ENCODE results near the gene LRRC59. TPM values are rescaled to one million over a fixed set of nuclear protein-coding genes. Genes with fewer than 3 reads are reported as not detected.
"Not testable (repeated sequence)": the region's sequence is repeated elsewhere in the genome, so short reads cannot be mapped to it uniquely, and the experiment has no call there.

The LRRC59 gene
- total RNA-seq, 1 donor from 2014 or later, result 68.2 TPM

DNA sequence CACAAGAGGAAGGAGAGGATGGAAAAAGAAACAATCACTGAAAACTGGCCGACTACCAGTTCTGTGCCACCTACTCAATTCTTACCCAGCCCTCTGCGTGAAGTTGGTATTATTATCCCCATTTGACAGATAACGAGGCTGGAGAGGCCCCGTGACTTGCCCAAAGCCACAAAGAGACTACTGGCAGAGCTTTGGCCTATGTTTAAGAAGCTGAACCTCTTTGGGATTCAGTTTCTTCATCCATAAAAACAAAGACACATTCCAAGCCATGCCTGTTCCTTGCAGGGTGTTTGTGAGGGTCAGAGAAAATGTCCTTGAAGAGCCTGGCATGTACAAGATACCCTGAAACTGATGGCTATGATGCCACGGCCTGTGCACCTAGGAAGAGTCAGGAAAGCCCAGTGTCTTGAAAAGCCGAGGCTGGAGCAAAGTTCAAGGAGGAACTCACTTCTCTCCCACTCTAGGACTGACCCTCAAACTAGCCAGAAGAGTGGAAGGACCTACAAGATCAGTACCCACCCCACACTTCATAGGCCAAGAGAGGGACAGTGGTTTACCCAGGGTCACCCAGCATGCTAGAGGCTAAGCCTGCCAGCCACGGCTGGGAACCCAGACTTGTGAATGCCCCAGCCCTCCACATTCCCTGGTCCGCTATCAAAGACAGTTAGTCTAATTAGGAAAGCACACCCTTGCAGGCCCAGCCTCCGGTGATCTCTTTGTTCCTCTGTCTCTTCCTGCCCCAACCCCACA lies 27.1 kb upstream of the LRRC59 start:
- ATAC-seq, result no peak

DNA sequence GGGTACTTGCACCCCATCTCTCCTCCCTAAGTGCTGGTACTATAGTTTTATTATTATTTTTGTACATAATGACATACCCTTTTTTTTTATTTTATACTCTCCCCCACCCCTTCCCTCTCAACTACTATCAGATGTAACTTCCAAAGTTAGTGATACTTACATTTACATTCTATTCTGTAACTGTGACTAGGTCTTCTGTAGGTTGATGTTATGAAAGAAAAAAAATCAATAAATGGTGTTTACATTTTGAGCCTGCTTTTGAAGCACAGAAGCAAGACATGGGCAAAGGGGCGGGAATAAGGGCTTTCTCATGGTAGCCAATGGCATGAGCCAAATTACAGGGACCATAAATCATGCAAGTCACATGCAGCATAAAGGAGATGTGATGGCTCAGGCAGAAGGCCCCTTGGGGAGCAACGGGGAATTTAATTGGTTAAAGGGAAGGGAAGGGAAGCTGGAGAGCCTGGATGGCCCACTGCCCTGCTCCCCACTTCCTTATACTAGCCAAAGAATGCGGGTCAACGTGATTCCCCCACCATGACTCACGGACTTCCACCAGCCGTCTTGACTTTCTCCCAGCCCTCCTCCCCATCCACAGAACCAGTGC lies 26.3 kb upstream of the LRRC59 start:
- ATAC-seq, result peak; percentile 24

DNA sequence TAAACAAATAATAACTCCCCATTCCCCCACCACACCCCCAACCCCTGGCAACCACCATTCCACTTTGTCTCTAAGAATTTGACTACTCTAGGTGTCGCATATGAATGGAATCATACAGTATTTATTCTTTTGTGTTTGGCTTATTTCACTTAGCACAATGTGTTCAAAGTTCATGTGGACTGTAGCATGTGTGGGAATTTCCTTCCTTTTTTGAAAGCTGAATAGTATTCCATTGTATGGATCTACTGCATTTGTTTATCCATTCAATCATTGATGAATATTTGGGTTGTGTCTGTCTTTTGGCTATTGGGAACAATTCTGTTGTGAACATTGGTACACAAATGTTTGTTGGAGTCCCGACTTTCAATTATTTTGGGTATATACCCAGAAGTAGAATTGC lies 25.4 kb upstream of the LRRC59 start:
- no peak for ATAC-seq

DNA sequence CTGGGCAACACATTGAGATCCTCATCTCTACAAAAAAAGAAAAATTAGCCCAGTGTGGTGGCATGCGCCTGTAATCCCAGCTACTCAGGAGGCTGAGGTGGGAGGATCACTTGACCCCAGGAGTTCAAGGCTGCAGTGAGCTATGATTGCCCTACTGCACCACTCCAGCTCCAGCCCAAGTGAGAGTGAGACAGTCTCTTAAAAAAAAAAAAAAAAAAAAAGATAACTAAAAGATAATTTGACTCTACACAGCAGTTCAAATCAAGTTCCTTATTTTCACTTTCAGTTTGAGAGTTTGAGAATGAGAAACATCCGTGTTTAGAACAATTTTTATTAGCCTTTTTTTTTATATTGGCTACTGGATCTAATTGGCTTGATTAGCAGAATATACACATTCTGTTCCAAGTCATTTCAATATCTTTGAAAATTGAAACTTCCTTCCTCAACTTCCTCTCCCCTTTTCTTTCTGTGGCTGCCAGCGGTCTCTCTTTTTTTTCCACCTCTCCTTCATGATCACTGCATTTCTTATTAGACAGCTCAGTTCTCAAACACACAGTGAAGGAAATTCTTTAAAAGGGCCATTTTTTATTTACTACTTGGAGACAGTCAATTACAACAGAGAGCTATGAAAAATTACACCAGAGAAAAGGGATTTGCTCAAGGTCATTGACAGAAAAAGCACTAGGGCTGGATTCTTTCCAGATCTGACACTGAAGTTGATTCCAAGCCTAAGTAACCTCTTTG lies 24.2 kb upstream of the LRRC59 start:
- ATAC-seq, result no peak

DNA sequence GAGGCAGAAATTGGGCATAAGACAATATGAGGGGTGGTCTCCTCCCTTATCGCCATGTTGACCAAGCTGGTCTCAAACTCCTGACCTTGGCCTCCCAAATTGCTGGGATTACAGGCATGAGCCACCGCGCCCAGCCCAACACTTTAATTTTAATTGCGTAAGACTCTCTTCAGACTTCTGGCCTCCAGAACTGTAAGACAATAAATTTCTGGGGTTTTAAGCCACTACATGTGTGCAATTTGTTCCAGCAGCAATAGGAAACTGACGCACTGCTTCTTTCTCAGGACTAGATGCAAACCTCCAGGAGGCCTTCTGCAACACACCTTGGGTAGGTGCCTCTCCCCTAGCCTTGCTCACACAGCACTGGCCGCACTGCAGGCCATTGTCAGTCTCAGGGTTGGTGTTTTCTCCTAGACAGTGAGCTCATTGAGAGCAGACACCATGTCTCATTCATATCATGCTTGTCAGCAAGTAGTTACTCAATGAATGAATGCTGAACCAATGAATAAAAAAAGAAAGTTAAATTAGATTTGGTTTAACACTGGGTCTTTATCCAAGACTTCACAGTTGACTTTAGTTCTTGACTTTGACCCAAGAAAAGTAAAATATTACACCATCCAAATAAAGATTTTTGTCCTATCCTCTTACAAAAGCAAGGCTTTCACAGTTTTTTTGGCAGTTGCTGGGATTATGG lies 23.2 kb upstream of the LRRC59 start:
- peak; percentile 25 for ATAC-seq

DNA sequence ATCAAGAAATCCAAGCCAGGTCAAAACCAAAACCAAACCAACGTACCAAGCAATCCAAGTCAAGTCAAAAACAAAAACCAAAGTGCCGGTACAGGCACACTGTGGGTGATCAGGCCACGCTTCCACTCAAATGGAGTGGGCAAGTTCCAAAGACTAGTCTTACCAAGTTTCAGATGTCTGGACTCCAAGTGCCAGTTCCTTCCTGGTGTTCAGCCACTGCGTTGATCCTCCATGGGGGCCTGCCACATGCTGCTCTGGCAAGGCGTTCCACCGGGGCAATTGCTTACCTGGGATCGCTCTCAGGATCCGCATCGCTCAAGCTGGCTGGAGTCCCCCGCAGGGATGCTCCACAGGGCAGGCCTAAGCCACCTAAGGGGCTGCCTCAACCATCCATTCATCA lies 22.3 kb upstream of the LRRC59 start:
- not testable (repeated sequence) for ATAC-seq

DNA sequence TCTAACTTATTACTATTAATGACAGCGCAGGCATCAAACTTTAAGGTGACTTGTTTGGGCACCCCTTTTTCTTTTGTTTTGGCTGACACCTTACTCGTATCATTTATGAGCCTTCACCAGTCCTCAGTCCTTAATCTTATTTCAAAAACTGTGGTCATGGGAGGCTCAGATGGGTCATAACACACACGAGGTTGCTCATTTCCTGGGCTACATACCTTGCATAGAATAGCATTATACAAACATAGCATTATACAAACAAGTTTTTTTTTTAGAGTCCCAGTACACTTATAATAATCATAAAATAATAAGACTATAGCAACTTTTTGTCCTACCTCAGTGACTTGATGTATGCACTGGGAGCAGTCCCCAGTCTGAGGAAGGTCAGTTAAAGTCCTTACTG lies 17.5 kb upstream of the LRRC59 start:
- ATAC-seq, result no peak

DNA sequence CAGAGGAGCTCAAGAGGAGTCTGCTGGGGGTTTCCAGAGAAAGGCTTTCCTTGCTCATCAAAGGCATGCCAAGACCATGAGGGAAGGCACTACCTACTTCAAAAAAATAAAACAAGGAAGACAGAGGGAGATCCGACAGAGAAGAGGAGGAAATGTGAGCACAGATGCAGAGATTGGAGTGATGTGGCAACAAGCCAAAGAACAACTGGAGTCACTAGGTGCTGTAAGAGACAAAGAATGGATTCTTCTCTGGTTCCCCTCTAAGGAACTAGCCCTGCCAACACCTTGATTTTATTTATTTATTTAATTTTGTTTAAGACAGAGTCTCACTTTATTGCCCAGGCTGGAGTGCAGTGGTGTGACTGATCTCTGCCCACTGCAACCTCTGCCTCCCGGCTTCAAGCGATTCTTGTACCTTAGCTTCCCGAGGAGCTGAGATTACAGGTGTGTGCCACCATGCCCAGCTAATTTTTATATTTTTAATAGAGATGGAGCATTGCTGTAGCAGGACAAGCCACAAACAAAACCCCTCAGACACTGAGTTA lies 14.9 kb upstream of the LRRC59 start:
- no peak for ATAC-seq

DNA sequence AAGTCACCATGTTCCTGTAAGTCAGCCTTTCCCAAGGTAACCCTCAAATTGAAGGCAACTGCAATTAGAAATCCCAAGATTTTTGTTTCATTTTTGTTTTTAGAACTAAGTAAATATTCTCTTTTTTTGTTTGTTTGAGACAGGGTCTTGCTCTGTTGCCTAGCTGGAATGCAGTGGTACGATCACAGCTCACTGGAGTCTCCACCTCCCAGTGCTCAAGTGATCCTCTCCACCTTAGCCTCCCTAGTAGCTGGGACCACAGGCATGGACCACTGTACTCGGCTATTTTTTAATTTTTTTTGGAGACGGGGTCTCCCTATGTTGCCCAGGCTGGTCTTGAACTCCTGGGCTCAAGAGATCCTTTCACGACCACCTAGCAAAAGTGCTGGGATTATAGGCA lies 10.6 kb upstream of the LRRC59 start:
- no peak for ATAC-seq

DNA sequence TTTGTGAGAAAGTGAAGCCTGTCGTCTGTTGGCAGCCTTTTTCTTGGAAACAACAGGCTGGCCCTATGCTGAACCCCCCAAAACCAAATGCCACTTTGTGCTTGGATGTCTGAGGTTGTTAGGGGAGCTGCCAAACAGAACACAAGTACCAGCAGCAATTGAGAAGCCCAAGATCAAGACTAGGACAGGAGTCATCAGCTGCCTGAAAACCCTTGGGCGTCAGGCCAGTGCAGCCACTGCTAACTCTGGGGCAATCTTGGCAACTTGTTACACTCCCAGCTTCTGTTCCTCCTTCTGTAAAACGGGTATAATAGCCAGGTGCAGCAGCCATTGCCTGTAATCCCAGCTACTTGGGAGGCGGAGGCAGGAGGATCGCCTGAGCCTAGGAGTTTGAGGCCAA lies 9.3 kb upstream of the LRRC59 start:
- no peak for ATAC-seq

DNA sequence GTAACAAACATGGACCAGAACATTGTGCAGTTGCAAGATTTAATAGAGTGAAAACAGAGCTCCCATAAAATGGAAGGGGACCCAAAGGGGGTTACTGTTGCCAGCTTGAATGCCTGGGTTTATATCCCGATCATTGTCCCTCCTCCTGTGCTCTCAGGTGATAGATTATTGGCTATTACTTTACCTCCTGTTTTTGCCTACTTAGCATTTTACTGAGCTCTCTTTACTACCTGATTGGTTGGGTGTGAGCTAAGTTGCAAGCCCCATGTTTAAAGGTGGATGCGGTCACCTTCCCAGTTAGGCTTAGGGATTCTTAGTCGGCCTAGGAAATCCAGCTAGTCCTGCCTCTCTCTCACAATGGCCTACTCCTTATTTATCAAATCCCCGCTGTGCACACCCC lies 8.0 kb upstream of the LRRC59 start:
- not testable (repeated sequence) for ATAC-seq

DNA sequence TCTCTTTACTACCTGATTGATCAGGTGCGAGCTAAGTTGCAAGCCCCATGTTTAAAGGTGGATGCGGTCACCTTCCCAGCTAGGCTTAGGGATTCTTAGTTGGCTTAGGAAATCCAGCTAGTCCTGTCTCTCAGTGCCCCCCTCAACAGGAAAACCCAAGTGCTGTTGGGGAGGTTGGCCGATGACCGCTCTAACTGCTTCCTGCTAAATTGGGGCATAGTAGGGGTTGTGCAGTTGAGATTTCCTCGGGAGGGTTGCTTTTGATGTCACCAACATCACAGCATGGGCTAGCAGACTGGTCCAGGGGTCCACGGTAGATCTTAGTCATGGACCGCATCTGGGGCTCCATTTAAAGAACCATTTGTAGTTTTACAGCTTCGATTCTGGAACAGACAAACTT lies 2.3 kb upstream of the LRRC59 start:
- not testable (repeated sequence) for ATAC-seq

DNA sequence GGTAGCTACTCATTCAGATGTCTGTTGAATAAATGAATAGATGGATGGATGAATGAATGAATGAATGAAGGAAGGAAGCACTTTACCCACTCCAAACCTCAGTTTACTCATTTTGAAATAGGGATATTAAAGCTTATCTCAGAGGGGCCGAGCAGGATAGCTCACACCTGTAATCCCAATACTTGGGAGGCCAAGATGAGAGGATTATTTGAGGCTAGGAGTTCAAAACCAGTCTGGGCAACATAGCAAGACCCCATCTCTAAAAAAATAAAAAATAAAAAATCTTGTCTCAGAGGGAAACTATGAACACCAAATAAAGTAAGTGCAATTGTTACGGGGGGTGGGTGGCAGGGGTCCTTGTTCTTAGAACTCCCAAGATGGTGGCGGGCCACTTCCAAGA lies 1.3 kb upstream of the LRRC59 start:
- not testable (repeated sequence) for ATAC-seq

DNA sequence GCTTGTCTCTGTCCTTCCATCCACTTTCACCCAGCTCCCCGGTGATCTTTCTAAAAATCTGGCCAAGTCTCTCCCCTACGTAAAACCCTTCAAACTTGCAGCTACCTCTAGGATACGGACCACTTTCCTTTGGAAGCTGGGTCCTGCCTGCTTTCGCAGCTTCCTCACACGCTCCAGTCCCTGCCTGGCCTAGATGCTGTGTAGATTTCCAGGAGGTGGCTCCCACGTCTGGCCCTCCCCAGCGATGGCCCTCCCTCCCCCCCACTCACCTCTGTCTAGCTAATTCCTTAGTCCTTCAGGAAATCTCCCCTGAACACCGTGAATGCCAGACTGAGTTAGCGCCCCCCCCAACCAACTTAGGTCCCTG lies 579 bp upstream of the LRRC59 start:
- no peak for ATAC-seq

DNA sequence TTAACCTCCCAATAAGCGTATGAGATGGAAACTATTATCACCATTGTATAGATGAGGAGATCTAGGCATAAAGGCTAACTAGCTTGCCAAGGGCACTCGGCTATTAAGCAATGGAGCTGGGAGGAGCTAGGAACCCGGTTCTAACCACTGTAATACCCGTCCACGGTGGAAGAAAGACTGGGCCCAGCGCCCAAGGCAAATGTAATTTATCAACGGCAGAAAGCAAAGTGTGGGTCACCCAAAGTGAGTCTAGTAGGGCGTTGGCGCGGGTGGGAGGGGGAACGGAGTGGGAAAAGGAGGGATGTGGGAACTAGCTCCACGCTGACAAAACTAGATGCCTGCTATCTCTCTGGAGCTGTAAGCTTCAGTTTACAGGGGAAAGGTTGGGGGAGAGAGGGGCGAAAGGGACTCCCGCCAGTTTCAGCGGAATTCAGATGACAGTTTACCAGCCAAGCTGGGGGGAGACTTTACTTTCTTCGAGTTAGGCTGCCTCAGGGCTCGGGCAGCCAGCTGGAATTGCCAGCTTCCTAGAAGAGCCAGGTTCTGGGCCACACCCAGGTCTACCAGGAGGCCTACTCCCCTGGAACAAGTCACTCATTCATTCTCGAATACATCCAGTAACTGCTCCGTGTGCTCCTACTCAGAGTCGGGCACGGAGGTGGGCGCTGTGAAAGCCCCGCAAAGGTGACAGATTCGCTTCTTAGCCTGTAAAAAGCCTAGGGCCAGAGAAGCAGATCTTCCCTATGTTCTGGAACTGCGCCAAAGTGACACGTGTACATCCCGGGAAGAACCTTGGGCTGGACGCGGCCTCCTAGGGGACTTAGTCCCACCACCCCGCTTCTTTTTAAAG lies 837 bp downstream of the LRRC59 start:
- ATAC-seq, result peak; percentile 83

DNA sequence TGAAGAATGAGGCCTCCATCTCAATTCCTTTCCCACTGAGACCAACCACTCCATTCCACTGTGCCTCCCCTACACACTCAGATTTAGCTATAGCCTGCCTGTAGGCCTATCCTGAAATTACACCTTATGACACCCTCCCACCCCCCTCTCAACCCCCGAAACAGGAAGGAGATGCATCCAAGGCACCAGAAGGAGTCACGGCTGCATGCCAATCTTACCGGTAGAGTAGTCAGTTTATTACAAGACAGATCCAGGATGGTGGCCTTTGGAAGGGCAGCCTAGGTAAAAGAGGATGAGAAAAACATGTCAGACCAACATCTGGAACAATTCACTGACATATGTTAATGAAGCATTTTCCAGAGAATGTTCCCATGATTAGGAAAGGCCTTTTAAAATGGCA lies 2.6 kb downstream of the LRRC59 start:
- ATAC-seq, result no peak

DNA sequence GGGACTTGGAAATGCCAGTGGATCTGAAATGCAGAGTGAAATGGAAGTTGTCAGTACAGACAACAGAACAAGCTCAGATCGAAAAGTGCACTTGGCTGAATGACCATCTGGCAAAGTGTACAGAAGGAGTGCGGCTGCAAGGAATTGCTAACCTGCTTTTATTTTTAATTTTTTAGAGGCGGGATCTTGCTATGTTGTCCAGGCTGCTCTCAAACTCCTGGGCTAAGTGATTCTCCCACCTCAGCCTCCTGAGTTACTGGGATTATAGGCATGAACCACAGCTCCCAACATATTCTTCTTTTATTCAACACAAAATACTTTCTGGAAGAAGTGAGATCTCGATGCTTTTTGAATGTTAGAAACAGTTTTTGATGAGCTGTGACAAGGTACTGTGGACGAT lies 3.6 kb downstream of the LRRC59 start:
- ATAC-seq, result no peak

DNA sequence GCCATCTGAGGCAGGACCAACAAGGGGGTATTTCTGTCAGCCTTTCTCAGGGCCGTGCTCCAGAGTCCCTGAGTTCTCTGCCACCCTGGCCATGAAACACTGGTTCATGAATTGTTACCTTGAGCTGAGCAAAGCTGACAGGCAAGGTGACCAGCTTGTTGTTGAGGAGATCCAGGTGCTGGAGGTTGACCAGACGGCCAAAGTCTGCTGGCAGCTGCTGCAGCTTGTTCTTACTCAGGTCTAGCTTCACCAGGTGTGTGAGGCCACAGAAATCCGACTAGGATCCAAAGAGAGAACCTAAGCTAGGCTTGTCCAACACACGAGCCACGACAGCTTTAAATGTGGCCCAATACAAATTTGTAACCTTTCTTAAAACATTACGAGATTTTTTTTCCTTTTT lies 4.7 kb downstream of the LRRC59 start:
- no peak for ATAC-seq

DNA sequence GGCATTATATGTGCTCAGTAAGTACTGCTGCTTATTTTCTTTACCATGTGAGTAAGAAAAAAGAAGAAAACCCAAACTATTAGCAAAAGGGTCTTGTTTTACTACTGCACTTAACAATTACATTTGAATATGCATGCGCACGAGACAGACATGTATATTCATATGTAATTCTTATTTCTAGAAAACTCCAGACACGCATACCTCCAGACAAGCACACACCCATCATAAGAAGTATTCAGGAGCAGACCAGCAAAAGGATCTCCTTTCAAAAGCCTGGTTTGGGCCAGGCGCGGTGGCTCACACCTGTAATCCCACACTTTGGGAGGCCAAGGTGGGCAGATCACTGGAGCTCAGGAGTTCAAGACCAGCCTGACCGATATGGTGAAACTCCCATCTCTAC lies 7.8 kb downstream of the LRRC59 start:
- no peak for ATAC-seq

DNA sequence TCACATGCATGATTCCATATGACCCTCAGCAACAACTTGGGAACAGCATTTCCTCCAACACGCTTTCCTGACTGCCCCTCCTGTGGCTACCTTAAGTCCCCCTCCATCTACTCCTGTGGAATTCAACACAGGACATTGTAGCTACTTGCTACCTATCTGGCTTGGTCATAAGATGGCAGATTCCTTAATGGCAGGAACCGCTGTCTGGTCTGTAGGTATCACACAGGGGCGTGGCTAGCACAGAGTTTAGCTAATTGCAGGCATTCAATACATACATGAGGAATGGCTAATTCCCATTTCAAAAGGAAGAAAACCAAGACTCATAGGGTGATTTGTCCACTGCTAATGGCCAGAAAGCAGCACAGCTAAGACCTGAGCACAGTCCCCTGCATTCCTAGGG lies 8.6 kb downstream of the LRRC59 start:
- ATAC-seq, result no peak

DNA sequence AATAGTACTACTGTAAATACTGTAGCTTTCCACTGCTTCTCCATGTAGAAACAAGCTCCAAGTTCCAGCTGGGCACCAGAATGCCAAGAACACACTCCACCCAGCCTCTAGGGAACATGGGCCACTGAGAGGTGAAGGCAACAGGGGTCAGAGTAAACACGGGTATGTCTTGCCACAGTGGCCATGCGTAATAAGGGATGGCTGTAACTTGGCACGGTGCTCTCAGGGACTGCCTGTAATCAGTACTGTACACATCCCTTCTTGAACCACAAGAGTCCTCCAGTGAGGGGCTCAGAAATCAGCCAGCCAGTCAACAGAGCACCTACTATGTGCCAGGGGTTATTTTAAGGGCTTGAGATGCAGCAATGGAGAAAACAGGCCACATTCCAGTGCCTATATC lies 10.8 kb downstream of the LRRC59 start:
- no peak for ATAC-seq

DNA sequence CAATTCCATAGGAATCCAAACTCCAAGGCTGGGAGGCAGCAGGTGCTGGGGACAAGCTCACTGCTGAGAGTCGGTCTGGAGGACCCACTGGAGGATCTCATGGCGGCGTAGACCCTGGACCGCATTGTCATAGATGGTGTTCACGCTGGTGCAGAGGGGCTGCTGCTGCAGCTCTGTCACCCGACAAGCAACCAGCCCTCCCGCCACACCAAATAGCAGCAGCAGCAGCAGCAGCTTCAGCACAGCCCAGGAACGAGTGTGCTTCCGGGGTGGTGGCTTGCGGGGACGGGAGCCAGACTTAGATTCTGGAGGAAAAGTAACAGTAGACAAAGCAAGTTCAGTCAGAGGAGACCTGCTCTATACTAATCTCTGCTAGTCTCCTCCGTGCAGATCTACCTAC lies 14.4 kb downstream of the LRRC59 start:
- no peak for ATAC-seq

All from esophagus mucosa (tissue), 1 donor.